ENCODE results near the gene NUDT3.
"Not testable (repeated sequence)": the region's sequence is repeated elsewhere in the genome, so short reads cannot be mapped to it uniquely, and the experiment has no call there.

- not testable (repeated sequence) for TF ChIP-seq POLR2AphosphoS5 (IDR thresholded peaks at IDR 0.05; ENCODE audit: low read depth, low read length); MAX (IDR thresholded peaks at IDR 0.05; ENCODE audit: low read depth)
Measured at GRCh38 chr6:34371865-34372264, 20.6 kb downstream of the NUDT3 start.
